Fibroblast of pulmonary artery (primary cell): Measurements from ENCODE around the gene COG5.

Experiments
- DNase-seq: peaks from one replicate; pipeline ENCODE4 v3.0.0-alpha.2; 2010; ENCODE audit warnings: low read depth
- H3K4me3 ChIP-seq: replicated peaks from 2 replicates; pipeline ENCODE4 v1.5.1; 2011; ENCODE audit warnings: low read depth, mild to moderate bottlenecking, control low read depth, low read length, moderate library complexity
- CTCF ChIP-seq: IDR thresholded peaks from 2 replicates; pipeline ENCODE4 v1.5.1; 2011; ENCODE audit warnings: mild to moderate bottlenecking, control low read depth, low read length, inconsistent platforms; ENCODE audit errors: missing control alignments

The COG5 gene

GRCh38 chr7:107207459-107207858 lies 356.3 kb downstream of the COG5 start:
- TF ChIP-seq CTCF, result no peak
- no peak overlapping the region for H3K4me3 ChIP-seq
- no peak for DNase-seq

- DNase-seq, result no peak
- H3K4me3 ChIP-seq, result no peak overlapping the region
- TF ChIP-seq CTCF, result no peak
These were observed 357.0 kb downstream of the COG5 start for GRCh38 chr7:107206706-107207105.

- TF ChIP-seq CTCF, result no peak
- DNase-seq, result no peak
- H3K4me3 ChIP-seq, result no peak overlapping the region
These were observed 357.6 kb downstream of the COG5 start for GRCh38 chr7:107206136-107206535.

- no peak for TF ChIP-seq CTCF
- no peak overlapping the region for H3K4me3 ChIP-seq
- no peak for DNase-seq
These were observed 360.1 kb downstream of the COG5 start for GRCh38 chr7:107203607-107204006.

GRCh38 chr7:107201795-107202450 lies 361.8 kb downstream of the COG5 start:
- no peak overlapping the region for H3K4me3 ChIP-seq
- peak; percentile 36 for DNase-seq
- TF ChIP-seq CTCF, result peak; percentile 44

- no peak overlapping the region for H3K4me3 ChIP-seq
- DNase-seq, result no peak
- TF ChIP-seq CTCF, result no peak
These were observed 366.7 kb downstream of the COG5 start for GRCh38 chr7:107196834-107197610.
